K562 (cell line): ENCODE measurements around the gene FARP1. TPM values are rescaled to one million over a fixed set of nuclear protein-coding genes. Genes with fewer than 3 reads are reported as not detected.

Experiments used
- ATAC-seq: fragments of 200-7000 bp; cut with Tn5 transposase; 3 replicates; pipeline ENCODE4 v1.9.1; 2020; ENCODE audit warnings: moderate library complexity
- BruUV-seq: library from RNA; stranded (reverse); fragments of 400-500 nt; replicated peaks from 2 replicates; lab custom pipeline; 2021; lab: Mats Ljungman, UMichigan
- CTCF ChIA-PET: fragments of 300-600 bp; formaldehyde crosslinking; extraction: SDS; loops from one replicate; lab custom pipeline; 2021; ENCODE audit warnings: low intra/inter-chr PET ratio; lab: Yijun Ruan, JAX
- POLR2A ChIA-PET: fragments of 300-600, 350-650 bp; sonication (Branson Sonifier 250); formaldehyde crosslinking; extraction: SDS; loops from one replicate; lab custom pipeline; 2021; ENCODE audit warnings: antibody characterized with exemption, inconsistent platforms; lab: Yijun Ruan, JAX
- DNase-seq, 4 experiments: peaks; one replicate each; pipeline versions ENCODE4 v3.0.0 to v3.0.0-alpha.2; 2011 to 2018; ENCODE audit warnings: low spot score in 3 of 4, mixed read lengths in 3 of 4; ENCODE audit errors: extremely low read depth in 1 of 4
- FAIRE-seq: peaks from 2 replicates; lab custom pipeline; 2011; peaks lifted over from hg19 to GRCh38; lab: Jason Lieb, UNC
- H2AFZ ChIP-seq: 2 replicates; pipeline ENCODE4 v1.6.0; 2011; ENCODE audit warnings: low read depth, low read length, control low read depth, inconsistent platforms
- H3K27ac ChIP-seq: fragments of 200-600 bp; 3 replicates; pipeline ENCODE4 v1.8.0; 2011; ENCODE audit warnings: low read depth, mild to moderate bottlenecking, control low read depth, inconsistent platforms, low read length, moderate library complexity, mixed read lengths; ENCODE audit errors: extremely low read depth
- H3K27me3 ChIP-seq, 2 experiments: fragments of 300-600 bp in 1 of 2; 2 replicates in 1 of 2; 3 replicates in 1 of 2; pipeline versions ENCODE4 v1.6.0 to v1.8.0; 2011; ENCODE audit warnings: inconsistent platforms in 2 of 2, low read length in 2 of 2, mild to moderate bottlenecking in 1 of 2, mixed read lengths in 1 of 2, moderate library complexity in 1 of 2; ENCODE audit not compliant: control insufficient read depth in 2 of 2, insufficient read depth in 2 of 2
- H3K36me3 ChIP-seq: fragments of 300-600 bp; 3 replicates; pipeline ENCODE4 v1.8.0; 2011; ENCODE audit warnings: mild to moderate bottlenecking, low read length, inconsistent platforms; ENCODE audit not compliant: control insufficient read depth, insufficient read depth
- H3K4me1 ChIP-seq, 2 experiments: fragments of 200-600 bp in 1 of 2; replicated peaks in 1 of 2; 2 replicates in 1 of 2; 3 replicates in 1 of 2; pipeline versions ENCODE4 v1.5.1 to v1.8.0; 2011; ENCODE audit warnings: inconsistent platforms in 2 of 2, low read length in 2 of 2, mild to moderate bottlenecking in 1 of 2, mixed read lengths in 1 of 2, moderate library complexity in 1 of 2; ENCODE audit not compliant: control insufficient read depth in 2 of 2, insufficient read depth in 2 of 2
- H3K4me2 ChIP-seq: 2 replicates; pipeline ENCODE4 v1.6.1; 2011; ENCODE audit warnings: low read length, control low read depth, inconsistent platforms, mixed read lengths; ENCODE audit not compliant: insufficient read depth
- H3K4me3 ChIP-seq: fragments of 200-600 bp; sonication (generic), shearing (Covaris generic); 2 replicates; pipeline ENCODE4 v1.5.1; 2016; ENCODE audit warnings: control low read depth, inconsistent platforms
- H3K79me2 ChIP-seq: fragments of 200-600 bp; 3 replicates; pipeline ENCODE4 v1.8.0; 2011; ENCODE audit warnings: low read length, inconsistent platforms; ENCODE audit not compliant: control insufficient read depth, insufficient read depth
- H3K9ac ChIP-seq, 2 experiments: 2 replicates each; pipeline versions ENCODE4 v1.6.0 to v1.6.1; 2011; ENCODE audit warnings: low read depth in 2 of 2, low read length in 2 of 2, control low read depth in 1 of 2, inconsistent platforms in 1 of 2, mild to moderate bottlenecking in 1 of 2, mixed read lengths in 1 of 2; ENCODE audit not compliant: insufficient read depth in 1 of 2
- H3K9me1 ChIP-seq: one replicate; pipeline ENCODE4 v1.6.0; 2011; ENCODE audit warnings: inconsistent platforms, mild to moderate bottlenecking, low read length, moderate library complexity; ENCODE audit not compliant: control insufficient read depth, insufficient read depth
- H3K9me3 ChIP-seq: replicated peaks from 2 replicates; pipeline ENCODE4 v1.5.1; 2011; ENCODE audit warnings: low read depth, low read length, inconsistent platforms; ENCODE audit not compliant: control insufficient read depth, insufficient read depth
- H4K20me1 ChIP-seq: replicated peaks from 2 replicates; pipeline ENCODE4 v1.6.1; 2011; ENCODE audit warnings: low read length, inconsistent platforms, mixed read lengths; ENCODE audit not compliant: control insufficient read depth, insufficient read depth
- BHLHE40 ChIP-seq: IDR thresholded peaks from 2 replicates; pipeline ENCODE4 v1.6.1; 2011; ENCODE audit warnings: low read length, improper control_type of control experiment
- BRF1 ChIP-seq: IDR thresholded peaks from 3 replicates; pipeline ENCODE4 v1.6.1; 2011; ENCODE audit warnings: borderline replicate concordance, mild to moderate bottlenecking; ENCODE audit not compliant: insufficient read length; ENCODE audit errors: extremely low read depth
- CHCHD3 ChIP-seq: fragments of 250-450 bp; sonication (Bioruptor Pico); IDR thresholded peaks from 2 replicates; pipeline ENCODE4 v2.1.2; 2022; ENCODE audit warnings: mild to moderate bottlenecking
- CHD4 ChIP-seq: fragments of 200-600 bp; sonication (generic); IDR thresholded peaks from 3 replicates; pipeline ENCODE4 v1.6.1; 2012; ENCODE audit warnings: low read depth, mild to moderate bottlenecking, mixed read lengths, low read length, inconsistent platforms; ENCODE audit not compliant: insufficient read depth, insufficient replicate concordance, poor library complexity, severe bottlenecking
- ESRRB ChIP-seq: fragments of 250-450 bp; sonication (Bioruptor Pico); IDR thresholded peaks from 2 replicates; pipeline ENCODE4 v1.5.0; 2020; ENCODE audit warnings: mild to moderate bottlenecking, moderate library complexity, borderline replicate concordance
- IRF2 ChIP-seq: sonication (generic); formaldehyde crosslinking; IDR thresholded peaks from 2 replicates; pipeline ENCODE4 v1.8.1; 2022; ENCODE audit warnings: mild to moderate bottlenecking, missing genetic modification reagents
- KDM1A ChIP-seq, 2 experiments: fragments of 450-650 bp; IDR thresholded peaks; 2 replicates each; pipeline ENCODE4 v1.6.1; 2016; ENCODE audit warnings: mild to moderate bottlenecking in 2 of 2
- KDM5B ChIP-seq: fragments of 200-600 bp; sonication (generic); IDR thresholded peaks from 2 replicates; pipeline ENCODE4 v1.6.1; 2012; ENCODE audit warnings: low read depth, mild to moderate bottlenecking, moderate library complexity, low read length, control low read depth, inconsistent platforms; ENCODE audit not compliant: insufficient replicate concordance
- PCBP1 ChIP-seq: fragments of 200-400 bp; formaldehyde crosslinking; IDR thresholded peaks from 2 replicates; pipeline ENCODE4 v1.6.1; 2018; ENCODE audit warnings: mild to moderate bottlenecking, low read depth, low read length; ENCODE audit not compliant: poor library complexity, severe bottlenecking
- RBM14 ChIP-seq: fragments of 200-400 bp; formaldehyde crosslinking; IDR thresholded peaks from 2 replicates; pipeline ENCODE4 v1.6.1; 2018; ENCODE audit warnings: low read depth, mild to moderate bottlenecking, low read length, moderate library complexity, borderline replicate concordance; ENCODE audit not compliant: insufficient read depth
- SMAD1 ChIP-seq: fragments of 150-350 bp; IDR thresholded peaks from 2 replicates; pipeline ENCODE4 v1.6.1; 2014; ENCODE audit warnings: low read length, low read depth; ENCODE audit not compliant: partially characterized antibody
- ZFX ChIP-seq: sonication (generic); formaldehyde crosslinking; IDR thresholded peaks from 2 replicates; pipeline ENCODE4 v1.8.0; 2022; ENCODE audit warnings: mild to moderate bottlenecking, missing genetic modification reagents, moderate library complexity
- ZNF140 ChIP-seq: fragments of 250-450 bp; sonication (Bioruptor Pico); IDR thresholded peaks from 2 replicates; pipeline ENCODE4 v1.8.0; 2021; ENCODE audit warnings: moderate library complexity, mild to moderate bottlenecking, inconsistent platforms
- WGBS: fragments of 100-300 bp; shearing (Covaris generic); methylation state at CpG from one replicate; pipeline ENCODE4 v1.1.6; 2016; ENCODE audit warnings: low coverage, mixed read lengths; ENCODE audit not compliant: insufficient coverage; ENCODE audit errors: missing lambda C conversion rate; 5-methylcytosine and 5-hydroxymethylcytosine counted together
- in situ Hi-C: fragments of 300-500 bp; cut with MboI; formaldehyde crosslinking; loops from 4 replicates; pipeline ENCODE4 v1.15.0; 2018; ENCODE audit warnings: inconsistent platforms, mixed read lengths
- intact Hi-C: fragments of 100-400 bp; cut with micrococcal nuclease; formaldehyde crosslinking; loops from 2 replicates; pipeline ENCODE4 v1.14.2; 2022
- polyA plus RNA-seq, 8 experiments: library from polyadenylated mRNA; depleted of rRNA in 4 of 8; stranded (reverse) in 5 of 8; unstranded in 3 of 8; fragments of >200 nt; fragmentation: Nextera tagmentation in 2 of 8; fragmentation: Illumina TruSeq in 1 of 8; extraction: Ambion mirVana in 2 of 8; extraction: Trizol in 1 of 8; gene quantifications; 2 replicates each; pipeline versions ENCODE4 v1.2.1 to v1.2.3, GENCODE V29; 2011 to 2014; ENCODE audit warnings: inconsistent platforms in 1 of 8, missing spikeins in 1 of 8
- total RNA-seq, 7 experiments: library from RNA; depleted of rRNA in 6 of 7; stranded (reverse); fragments of >200 nt in 6 of 7; fragmentation: Illumina TruSeq in 2 of 7; extraction: Trizol in 2 of 7; gene quantifications; 2 replicates each; pipeline versions ENCODE4 v1.2.1 to v1.2.3, GENCODE V29; 2011 to 2021; ENCODE audit warnings: low replicate concordance in 1 of 7
- TF ChIP-seq, protein P1 (sequence below), 2 experiments: fragments of 450-650 bp in 1 of 2; sonication (generic) in 1 of 2; formaldehyde crosslinking in 1 of 2; IDR thresholded peaks in 1 of 2; conservative IDR thresholded peaks in 1 of 2; 2 replicates each; pipeline versions ENCODE4 v1.6.1 to v1.8.1; 2016 to 2023; ENCODE audit warnings: mild to moderate bottlenecking in 2 of 2, moderate library complexity in 2 of 2, inconsistent platforms in 1 of 2, missing genetic modification reagents in 1 of 2
- TF ChIP-seq, protein P2 (sequence below): fragments of 250-450 bp; sonication (Bioruptor Pico); IDR thresholded peaks from 2 replicates; pipeline ENCODE4 v1.8.0; 2021; ENCODE audit warnings: borderline replicate concordance, mild to moderate bottlenecking, moderate library complexity; ENCODE audit not compliant: poor library complexity, severe bottlenecking

FARP1 gene
- total and polyA plus RNA-seq, 9 of the 15 experiments (the other 6 are each of a cell fraction or from before 2014, with no cell fraction given): 0.03 to 0.29 (median 0.05) TPM; not detected in 3

DNA sequence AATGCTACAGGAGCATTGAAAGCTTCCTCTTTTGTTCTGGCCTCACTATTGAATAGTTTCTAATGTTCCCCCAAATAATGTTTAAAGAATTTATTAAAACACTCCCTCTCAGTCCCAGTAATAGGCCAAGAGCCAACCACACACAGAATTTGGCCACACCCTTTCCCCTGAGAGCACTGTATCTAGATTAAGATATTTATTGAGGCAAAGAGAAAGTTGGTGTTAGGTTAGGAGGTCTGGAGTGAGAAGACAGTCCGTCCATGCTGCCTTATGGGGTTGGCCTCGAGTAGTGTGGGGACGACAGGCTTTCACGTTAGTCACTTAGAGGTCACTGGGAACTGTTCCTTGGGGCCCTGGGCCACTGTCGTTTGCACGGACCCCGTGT is 157.1 kb downstream of the FARP1 start (continued):
- TF ChIP-seq PCBP1 (no peak), BRF1 (no peak), SMAD1 (no peak)
- TF ChIP-seq, protein P1, sequence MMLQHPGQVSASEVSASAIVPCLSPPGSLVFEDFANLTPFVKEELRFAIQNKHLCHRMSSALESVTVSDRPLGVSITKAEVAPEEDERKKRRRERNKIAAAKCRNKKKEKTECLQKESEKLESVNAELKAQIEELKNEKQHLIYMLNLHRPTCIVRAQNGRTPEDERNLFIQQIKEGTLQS (IDR thresholded peaks at IDR 0.05): no peak
- TF ChIP-seq, protein P1 (CRISPR knock-in tag; conservative IDR thresholded peaks at IDR 0.05): no peak

GRCh38 chr13:98300956-98301641 is 158.2 kb downstream of the FARP1 start:
- CTCF ChIA-PET: no interaction called here

More at GRCh38 chr13:98300956-98301641, 158.2 kb downstream of the FARP1 start:
- POLR2A ChIA-PET: interaction anchor here (0.7 kb wide), 1 partner anchor 439 kb away, joined by 3 read pairs; no protein-coding TSS in a partner anchor
- Histone ChIP-seq H3K4me1 (no peaks in the 10 kb centered on the region), H3K4me2 (no peak overlapping the region), H3K9me3 (no peaks in the 10 kb centered on the region), H3K4me3 (no peak overlapping the region), H3K27me3 (peaks cover 0 to 23% of the 10 kb centered on the region in 2 experiments; a peak in 2 of 5 replicates), H2AFZ (no peak overlapping the region), H3K27ac (no peak overlapping the region), H3K79me2 (no peaks in the 10 kb centered on the region), H4K20me1 (no peaks in the 10 kb centered on the region), H3K9me1 (no peaks in the 10 kb centered on the region), H3K9ac (no peak overlapping the region), H3K36me3 (no peaks in the 10 kb centered on the region)
- no TSS peak for BruUV-seq
- in situ Hi-C loops: no loop called here
- DNase-seq (no peak), ATAC-seq (no peak), FAIRE-seq (no peak)
- intact Hi-C loops: no loop called here
- WGBS: 0% methylated on average over 4 of the region's 7 CpGs
- TF ChIP-seq CHCHD3: no peak
- TF ChIP-seq CHD4: no peak
- no peak for TF ChIP-seq ZNF140 (CRISPR knock-in tag)
- TF ChIP-seq IRF2: no peak
- no peak for TF ChIP-seq ESRRB
- no peak for TF ChIP-seq BHLHE40
- TF ChIP-seq KDM5B: no peak
- TF ChIP-seq, protein P2, sequence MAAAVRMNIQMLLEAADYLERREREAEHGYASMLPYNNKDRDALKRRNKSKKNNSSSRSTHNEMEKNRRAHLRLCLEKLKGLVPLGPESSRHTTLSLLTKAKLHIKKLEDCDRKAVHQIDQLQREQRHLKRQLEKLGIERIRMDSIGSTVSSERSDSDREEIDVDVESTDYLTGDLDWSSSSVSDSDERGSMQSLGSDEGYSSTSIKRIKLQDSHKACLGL (CRISPR knock-in tag): no peak
- no peak for TF ChIP-seq KDM1A (IDR thresholded peaks at IDR 0.05)
- no peak for TF ChIP-seq RBM14
- no peak for TF ChIP-seq ZFX (CRISPR knock-in tag)
